GM21526 (cell line): ENCODE data around the gene EML3.
"Not testable (repeated sequence)": the region's sequence is repeated elsewhere in the genome, so short reads cannot be mapped to it uniquely, and the experiment has no call there.

Experiments used
- ATAC-seq: cut with Tn5 transposase; IDR thresholded peaks from one replicate; pipeline ENCODE4 v1.9.1; 2021; ENCODE audit warnings: moderate library complexity; ENCODE audit not compliant: unreplicated experiment, low FRiP score

EML3 gene

GRCh38 chr11:62612366-62613290 is at the start of gene EML3, which contains the start of gene ROM1:
Gene EML3, minus strand, starts transcription at chr11:62612775. Its CDS starts 318 bp downstream, at chr11:62612457.
Gene ROM1, plus strand, starts transcription at chr11:62613257. Its CDS starts 25 bp downstream, at chr11:62613282.
- peak; percentile 46 for ATAC-seq

- ATAC-seq = no peak
Observed at GRCh38 chr11:62656796-62657429, 44.3 kb upstream of the EML3 start.

- no peak for ATAC-seq
Observed at GRCh38 chr11:62654297-62654696, 41.7 kb upstream of the EML3 start.

- peak; percentile 17 for ATAC-seq
Observed at GRCh38 chr11:62652161-62653006, 39.8 kb upstream of the EML3 start.

GRCh38 chr11:62650283-62650682 is 37.7 kb upstream of the EML3 start:
- not testable (repeated sequence) for ATAC-seq

GRCh38 chr11:62649486-62649885 is 36.9 kb upstream of the EML3 start:
- ATAC-seq = no peak

GRCh38 chr11:62648967-62649364 is 36.4 kb upstream of the EML3 start:
- ATAC-seq = no peak

- ATAC-seq = no peak
Observed at GRCh38 chr11:62648185-62648966, 35.8 kb upstream of the EML3 start.

GRCh38 chr11:62647609-62648005 is 35.0 kb upstream of the EML3 start:
- ATAC-seq = no peak

GRCh38 chr11:62646825-62647608 is 34.4 kb upstream of the EML3 start:
- ATAC-seq = no peak

- peak; percentile 85 for ATAC-seq
Observed at GRCh38 chr11:62645946-62646824, 33.6 kb upstream of the EML3 start, which contains the start of gene GANAB. Gene GANAB, minus strand, starts transcription at chr11:62646613. Its CDS starts 14 bp downstream, at chr11:62646599.

- peak; percentile 0 for ATAC-seq
Observed at GRCh38 chr11:62645671-62645945, 33.0 kb upstream of the EML3 start.

GRCh38 chr11:62644220-62644619 is 31.6 kb upstream of the EML3 start:
- ATAC-seq = no peak

GRCh38 chr11:62632492-62632891 is 19.9 kb upstream of the EML3 start:
- no peak for ATAC-seq

GRCh38 chr11:62627713-62628112 is 15.1 kb upstream of the EML3 start:
- ATAC-seq = no peak

- ATAC-seq = no peak
Observed at GRCh38 chr11:62622476-62623089, 10.0 kb upstream of the EML3 start.

GRCh38 chr11:62621567-62622470 is 9.2 kb upstream of the EML3 start, which contains the start of gene B3GAT3:
Gene B3GAT3, minus strand, starts transcription at chr11:62621986. Its CDS starts 39 bp downstream, at chr11:62621947.
- peak; percentile 84 for ATAC-seq
